Mammary epithelial cell (primary cell): ENCODE data around the gene LRRFIP1.

Experiments
- CTCF ChIP-seq, 2 donors: IDR thresholded peaks in 1 of 2; conservative IDR thresholded peaks in 1 of 2; 2 replicates each; pipeline ENCODE4 v1.5.1; 2011 to 2012; ENCODE audit warnings: inconsistent platforms in 2 of 2, low read length in 2 of 2, mild to moderate bottlenecking in 2 of 2, control low read depth in 1 of 2, low read depth in 1 of 2; ENCODE audit not compliant: insufficient read depth in 1 of 2; ENCODE audit errors: extremely low read depth in 1 of 2
- EZH2 ChIP-seq: IDR thresholded peaks from 2 replicates; pipeline ENCODE4 v1.6.1; 2012; ENCODE audit warnings: low read length, inconsistent platforms, borderline replicate concordance

GRCh38 chr2:237652854-237653253, 25.5 kb downstream of the LRRFIP1 start:
- no peak for TF ChIP-seq CTCF (conservative IDR thresholded peaks at IDR 0.05 in 1 of 2, IDR thresholded peaks at IDR 0.05 in 1 of 2; ENCODE audit: extremely low read depth in 1 of 2, insufficient read depth in 1 of 2, low read depth in 1 of 2, low read length in 2 of 2)
- no peak for TF ChIP-seq EZH2
